Upper lobe of left lung (tissue), 4 donors: ENCODE results near the gene CTXN3.

Source experiments
- CTCF ChIP-seq, 6 experiments: fragments of 450-650 bp in 4 of 6; fragments of 200-600 bp in 2 of 6; sonication (generic) in 2 of 6; IDR thresholded peaks; one replicate each; pipeline ENCODE4 v1.5.1; 2016 to 2019; ENCODE audit warnings: antibody characterized with exemption in 6 of 6
- POLR2A ChIP-seq, 4 donors: fragments of 450-650 bp; IDR thresholded peaks; one replicate each; pipeline ENCODE4 v1.5.1; 2016 to 2017; ENCODE audit warnings: antibody characterized with exemption in 4 of 4, mild to moderate bottlenecking in 2 of 4

GRCh38 chr5:127621601-127622325, 27.1 kb upstream of the CTXN3 start:
- TF ChIP-seq CTCF (IDR thresholded peaks at IDR 0.05) (no peak), POLR2A (IDR thresholded peaks at IDR 0.05) (no peak)
